HG03196 (cell line): ENCODE results near the gene RICTOR.
"Not testable (repeated sequence)": the region's sequence is repeated elsewhere in the genome, so short reads cannot be mapped to it uniquely, and the experiment has no call there.

Experiments
- ATAC-seq: cut with Tn5 transposase; IDR thresholded peaks from one replicate; pipeline ENCODE4 v1.9.1; 2021; ENCODE audit not compliant: unreplicated experiment

The RICTOR gene

GRCh38 chr5:39058178-39058921 lies 15.8 kb downstream of the RICTOR start:
- ATAC-seq: peak; percentile 58

GRCh38 chr5:39057734-39058133 lies 16.5 kb downstream of the RICTOR start:
- peak; percentile 40 for ATAC-seq

DNA sequence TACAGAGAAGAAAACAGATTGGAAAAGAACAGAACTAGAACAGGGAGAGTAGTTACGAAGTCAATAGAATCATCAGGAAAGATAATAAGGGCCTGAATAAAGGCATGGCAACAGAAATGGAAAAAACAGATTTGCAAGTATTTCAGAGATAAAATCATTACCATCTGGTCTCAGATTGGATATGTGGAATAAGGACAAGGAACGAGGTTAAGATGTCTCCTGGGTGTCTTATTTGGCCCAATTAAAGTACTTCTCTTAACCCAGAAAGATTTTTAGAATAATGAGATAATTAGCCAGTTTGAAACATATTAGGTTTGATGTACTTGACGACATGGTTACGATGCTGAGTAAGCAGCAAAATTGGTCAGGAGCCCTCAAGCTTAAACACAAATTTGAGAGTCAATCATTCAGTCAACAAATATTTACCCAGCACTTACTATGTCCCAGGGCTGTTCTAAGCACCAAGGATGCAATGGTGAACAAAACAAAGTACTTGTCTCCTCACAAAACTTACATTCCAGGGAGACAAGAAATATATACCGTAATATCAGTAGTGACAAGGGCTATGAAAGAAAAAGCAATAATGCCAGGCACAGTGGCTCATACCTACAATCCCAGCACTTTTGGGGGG lies 18.3 kb downstream of the RICTOR start:
- no peak for ATAC-seq

- ATAC-seq: no peak
Measured at GRCh38 chr5:39055027-39055767, 19.0 kb downstream of the RICTOR start.

DNA sequence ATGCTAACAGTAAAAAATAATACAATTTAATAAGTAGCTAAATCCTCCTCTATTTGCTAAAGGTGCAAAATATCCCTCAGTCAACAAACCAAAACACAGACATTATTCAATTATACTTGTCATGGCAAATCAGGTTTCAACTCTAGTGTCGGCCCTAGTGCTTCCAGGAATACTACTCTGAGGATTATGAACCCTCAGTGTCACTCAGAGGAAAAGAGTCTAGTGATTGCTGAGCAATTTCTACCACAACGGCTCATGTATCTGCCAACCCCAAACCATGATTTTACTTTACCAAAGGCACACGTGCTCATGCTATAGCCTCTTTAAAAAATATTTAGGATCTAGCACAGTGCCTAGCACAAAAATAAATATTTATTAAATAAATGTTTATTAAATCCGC lies 21.0 kb downstream of the RICTOR start:
- no peak for ATAC-seq

GRCh38 chr5:39052141-39052540 lies 22.1 kb downstream of the RICTOR start:
- no peak for ATAC-seq

DNA sequence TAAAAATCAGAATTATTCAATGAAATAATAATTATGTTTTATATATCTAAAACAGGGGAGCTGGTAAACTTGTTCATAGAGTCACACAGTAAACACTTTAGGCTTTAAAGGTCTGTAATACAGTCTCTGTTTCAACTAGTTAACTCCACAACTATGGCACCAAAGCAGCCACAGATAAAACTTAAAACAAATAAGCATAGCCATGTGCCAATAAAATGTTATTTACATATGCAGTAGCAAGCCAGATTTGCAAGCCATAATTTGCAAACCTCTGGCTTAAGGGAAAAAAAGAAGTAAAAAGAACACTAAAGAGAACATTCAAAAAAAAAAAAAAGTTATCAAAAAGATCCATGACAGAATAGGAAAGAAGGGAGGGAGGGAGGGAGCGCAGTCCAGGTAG lies 24.9 kb downstream of the RICTOR start:
- no peak for ATAC-seq

DNA sequence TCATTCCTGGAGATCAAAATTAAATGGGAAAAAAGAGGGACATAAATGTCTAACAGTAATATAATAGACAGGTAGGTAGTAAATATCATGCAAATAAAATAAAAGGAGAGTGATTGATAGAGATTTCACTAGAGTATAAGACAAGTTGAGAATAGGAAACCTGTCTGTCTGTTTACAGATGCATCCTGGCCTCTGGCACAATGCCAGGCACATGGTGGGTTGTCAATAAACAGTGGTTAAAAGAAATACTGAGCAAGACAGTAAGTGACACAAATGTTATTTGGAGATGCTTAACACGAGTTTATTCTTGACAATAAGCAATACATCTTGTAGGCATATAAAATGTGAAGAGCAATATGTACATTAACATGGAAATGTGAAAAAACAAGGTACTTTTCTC lies 33.3 kb downstream of the RICTOR start:
- ATAC-seq: no peak

DNA sequence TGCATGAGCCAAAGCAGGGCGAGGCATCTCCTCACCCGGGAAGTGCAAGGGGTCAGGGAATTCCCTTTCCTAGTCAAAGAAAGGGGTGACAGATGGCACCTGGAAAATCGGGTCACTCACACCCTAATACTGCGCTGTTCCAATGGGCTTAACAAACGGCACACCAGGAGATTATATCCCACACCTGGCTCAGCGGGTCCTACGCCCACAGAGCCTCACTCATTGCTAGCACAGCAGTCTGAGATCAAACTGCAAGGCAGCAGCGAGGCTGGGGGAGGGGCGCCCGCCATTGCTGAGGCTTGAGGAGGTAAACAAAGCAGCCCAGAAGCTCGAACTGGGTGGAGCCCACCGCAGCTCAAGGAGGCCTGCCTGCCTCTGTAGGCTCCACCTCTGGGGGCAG lies 39.7 kb downstream of the RICTOR start:
- ATAC-seq: not testable (repeated sequence)

- no peak for ATAC-seq
Measured at GRCh38 chr5:39031041-39031440, 43.2 kb downstream of the RICTOR start.

GRCh38 chr5:39025456-39025855 lies 48.7 kb downstream of the RICTOR start:
- no peak for ATAC-seq

DNA sequence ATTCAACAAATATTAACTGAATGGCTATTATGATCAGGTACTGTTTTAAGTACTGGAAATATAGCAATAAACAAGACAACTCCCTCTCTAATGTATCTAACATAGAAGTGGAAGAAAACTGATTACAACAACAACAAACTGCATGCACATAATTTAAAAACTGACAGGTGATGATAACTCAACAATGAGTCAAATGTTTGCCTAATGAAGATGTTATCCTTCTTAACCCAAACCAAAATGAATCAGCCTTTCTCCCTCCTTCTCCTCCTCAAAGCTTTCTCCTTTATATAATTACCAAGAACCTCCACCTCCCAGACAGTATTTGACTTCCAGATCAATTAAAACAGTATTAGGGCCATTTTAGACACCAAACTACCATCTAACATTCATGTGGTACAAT lies 49.3 kb downstream of the RICTOR start:
- no peak for ATAC-seq

DNA sequence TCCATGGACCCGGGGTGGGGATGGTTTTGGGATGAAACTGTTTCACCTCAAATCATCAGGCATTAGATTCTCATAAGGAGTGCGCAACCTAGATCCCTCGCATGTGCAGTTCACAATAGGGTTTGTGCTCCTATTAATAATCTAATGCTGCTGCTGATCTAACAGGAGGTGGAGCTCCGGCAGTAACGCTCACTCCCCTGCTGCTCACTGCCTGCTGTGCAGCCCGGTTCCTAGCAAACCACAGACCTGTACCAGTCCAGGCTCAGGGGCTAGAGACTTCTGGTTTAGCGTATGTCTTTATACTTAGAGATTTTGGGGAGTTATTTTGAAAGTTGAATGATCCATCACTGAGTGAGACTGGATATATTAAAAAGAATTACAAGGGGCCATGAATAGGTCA lies 50.2 kb downstream of the RICTOR start:
- ATAC-seq: no peak

DNA sequence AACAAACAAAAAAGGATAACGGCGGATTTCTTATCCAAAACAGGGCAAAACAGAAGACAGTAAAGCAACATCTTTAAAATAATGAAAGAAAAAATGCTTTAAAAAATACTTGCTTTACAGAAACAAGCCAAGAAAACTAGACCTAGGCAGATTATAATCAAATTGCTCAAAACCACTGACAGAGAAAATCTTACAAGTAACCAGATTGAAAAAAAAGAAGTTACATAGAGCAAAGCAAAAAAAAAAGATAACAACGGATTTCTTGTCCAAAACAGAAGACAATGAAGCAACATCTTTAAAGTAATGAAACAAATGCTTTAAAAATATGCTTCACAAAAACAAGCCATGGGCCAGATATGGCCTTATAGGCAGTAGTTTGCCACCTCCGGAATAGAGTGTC lies 51.1 kb downstream of the RICTOR start:
- no peak for ATAC-seq

- ATAC-seq: no peak
Measured at GRCh38 chr5:39022151-39022550, 52.0 kb downstream of the RICTOR start.

- no peak for ATAC-seq
Measured at GRCh38 chr5:39021413-39021812, 52.8 kb downstream of the RICTOR start.

- no peak for ATAC-seq
Measured at GRCh38 chr5:39020458-39020857, 53.7 kb downstream of the RICTOR start.

DNA sequence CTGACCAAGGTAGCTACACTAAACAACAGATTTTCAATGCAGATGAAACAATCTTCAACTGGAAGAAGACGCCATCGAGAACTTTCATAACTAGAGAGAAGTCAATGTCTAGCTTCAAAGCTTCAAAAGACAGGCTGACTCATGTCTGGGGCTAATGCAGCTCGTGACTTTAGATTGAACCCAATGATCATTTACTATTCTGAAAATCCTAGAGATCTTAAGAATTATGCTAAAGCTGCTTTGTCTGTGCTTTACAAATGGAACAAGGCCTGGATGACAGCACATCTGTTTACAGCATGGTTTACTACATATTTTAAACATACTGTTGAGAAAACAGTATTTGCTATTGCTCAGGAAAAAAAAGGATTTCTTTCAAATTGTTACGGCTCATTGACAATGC lies 54.9 kb downstream of the RICTOR start:
- ATAC-seq: no peak

GRCh38 chr5:39017504-39017903 lies 56.7 kb downstream of the RICTOR start:
- ATAC-seq: no peak

- no peak for ATAC-seq
Measured at GRCh38 chr5:39016587-39017275, 57.5 kb downstream of the RICTOR start.

GRCh38 chr5:39015743-39016586 lies 58.2 kb downstream of the RICTOR start:
- ATAC-seq: no peak
